ENCODE results near the gene ATF2.

DNA sequence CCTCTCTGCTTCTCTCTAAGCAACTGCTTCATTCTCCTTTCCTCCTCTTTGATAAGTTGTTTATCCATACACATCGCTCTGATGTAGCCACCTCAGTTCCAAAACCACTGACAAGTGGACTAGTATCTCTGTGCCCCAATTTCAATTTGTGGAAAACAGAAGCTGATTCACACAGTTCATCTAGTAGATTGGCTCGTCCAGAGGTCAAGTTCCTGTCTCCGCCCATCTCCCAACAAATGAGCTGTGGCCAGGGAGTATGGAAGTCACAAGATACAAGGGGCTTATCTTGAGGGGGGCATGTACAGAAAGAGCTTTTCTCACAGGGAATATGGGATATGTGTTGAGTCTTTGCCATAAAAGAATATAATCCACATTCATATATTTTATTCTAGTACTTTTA, 145.1 kb downstream of the ATF2 start:
- TF ChIP-seq POLR2AphosphoS5 (IDR thresholded peaks at IDR 0.05; ENCODE audit: low read depth, low read length) (no peak), TAF1 (IDR thresholded peaks at IDR 0.05; ENCODE audit: borderline replicate concordance, insufficient read depth, low read length) (no peak), SIN3A (IDR thresholded peaks at IDR 0.05; ENCODE audit: borderline replicate concordance, insufficient read depth, low read length) (no peak)
- TF ChIP-seq, protein P1, sequence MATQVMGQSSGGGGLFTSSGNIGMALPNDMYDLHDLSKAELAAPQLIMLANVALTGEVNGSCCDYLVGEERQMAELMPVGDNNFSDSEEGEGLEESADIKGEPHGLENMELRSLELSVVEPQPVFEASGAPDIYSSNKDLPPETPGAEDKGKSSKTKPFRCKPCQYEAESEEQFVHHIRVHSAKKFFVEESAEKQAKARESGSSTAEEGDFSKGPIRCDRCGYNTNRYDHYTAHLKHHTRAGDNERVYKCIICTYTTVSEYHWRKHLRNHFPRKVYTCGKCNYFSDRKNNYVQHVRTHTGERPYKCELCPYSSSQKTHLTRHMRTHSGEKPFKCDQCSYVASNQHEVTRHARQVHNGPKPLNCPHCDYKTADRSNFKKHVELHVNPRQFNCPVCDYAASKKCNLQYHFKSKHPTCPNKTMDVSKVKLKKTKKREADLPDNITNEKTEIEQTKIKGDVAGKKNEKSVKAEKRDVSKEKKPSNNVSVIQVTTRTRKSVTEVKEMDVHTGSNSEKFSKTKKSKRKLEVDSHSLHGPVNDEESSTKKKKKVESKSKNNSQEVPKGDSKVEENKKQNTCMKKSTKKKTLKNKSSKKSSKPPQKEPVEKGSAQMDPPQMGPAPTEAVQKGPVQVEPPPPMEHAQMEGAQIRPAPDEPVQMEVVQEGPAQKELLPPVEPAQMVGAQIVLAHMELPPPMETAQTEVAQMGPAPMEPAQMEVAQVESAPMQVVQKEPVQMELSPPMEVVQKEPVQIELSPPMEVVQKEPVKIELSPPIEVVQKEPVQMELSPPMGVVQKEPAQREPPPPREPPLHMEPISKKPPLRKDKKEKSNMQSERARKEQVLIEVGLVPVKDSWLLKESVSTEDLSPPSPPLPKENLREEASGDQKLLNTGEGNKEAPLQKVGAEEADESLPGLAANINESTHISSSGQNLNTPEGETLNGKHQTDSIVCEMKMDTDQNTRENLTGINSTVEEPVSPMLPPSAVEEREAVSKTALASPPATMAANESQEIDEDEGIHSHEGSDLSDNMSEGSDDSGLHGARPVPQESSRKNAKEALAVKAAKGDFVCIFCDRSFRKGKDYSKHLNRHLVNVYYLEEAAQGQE (IDR thresholded peaks at IDR 0.05; ENCODE audit: insufficient read depth in 1 of 2, low read depth in 2 of 2, low read length in 2 of 2): no peak

Data from PFSK-1 (cell line).